Measurements from ENCODE around the gene IRF5.

Gene IRF5

GRCh38 chr7:128933180-128933891 lies 4.4 kb upstream of the IRF5 start:
- TF ChIP-seq CTCF (IDR thresholded peaks at IDR 0.05; ENCODE audit: insufficient read depth, low read length, poor library complexity, severe bottlenecking) (no peak), EZH2phosphoT487 (conservative IDR thresholded peaks at IDR 0.05; ENCODE audit: low read length) (no peak)
- Histone ChIP-seq H3K9me3 (ENCODE audit: insufficient read depth, low read length) (no peaks in the 10 kb centered on the region), H2AFZ (ENCODE audit: low read depth, low read length, severe bottlenecking) (no peak overlapping the region), H3K9ac (ENCODE audit: low read length) (no peak overlapping the region), H3F3A (ENCODE audit: insufficient read depth) (no peaks in the 10 kb centered on the region), H3K9me2 (replicated peaks; ENCODE audit: insufficient read depth, low read length) (no peaks in the 10 kb centered on the region), H3K27me3 (ENCODE audit: low read length) (no peaks in the 10 kb centered on the region), H3K4me3 (ENCODE audit: insufficient read depth, low read length, poor library complexity, severe bottlenecking) (no peak overlapping the region), H3K27ac (ENCODE audit: low read depth, low read length) (no peak overlapping the region), H3K4me2 (ENCODE audit: low read depth, low read length, poor library complexity, severe bottlenecking) (no peak overlapping the region), H4K20me1 (ENCODE audit: low read depth, low read length) (no peaks in the 10 kb centered on the region), H3K79me2 (ENCODE audit: insufficient read depth, low read length) (no peaks in the 10 kb centered on the region), H3K36me3 (ENCODE audit: low read length) (no peaks in the 10 kb centered on the region)

GRCh38 chr7:128934361-128935341 lies 3.1 kb upstream of the IRF5 start:
- H3K4me3 ChIP-seq (ENCODE audit: insufficient read depth, low read length, poor library complexity, severe bottlenecking), result no peak overlapping the region
- H3K27me3 ChIP-seq (ENCODE audit: low read length), result no peaks in the 10 kb centered on the region
- no peak overlapping the region for H3K9ac ChIP-seq (ENCODE audit: low read length)
- no peaks in the 10 kb centered on the region for H3K9me2 ChIP-seq (replicated peaks; ENCODE audit: insufficient read depth, low read length)
- no peaks in the 10 kb centered on the region for H3K9me3 ChIP-seq (ENCODE audit: insufficient read depth, low read length)
- no peaks in the 10 kb centered on the region for H3K36me3 ChIP-seq (ENCODE audit: low read length)
- H3K4me2 ChIP-seq (ENCODE audit: low read depth, low read length, poor library complexity, severe bottlenecking), result no peak overlapping the region
- H3K27ac ChIP-seq (ENCODE audit: low read depth, low read length), result no peak overlapping the region
- no peak overlapping the region for H2AFZ ChIP-seq (ENCODE audit: low read depth, low read length, severe bottlenecking)
- peaks cover under 1% of the 10 kb centered on the region; the same call in 1 of the 2 replicates for H3F3A ChIP-seq (ENCODE audit: insufficient read depth)
- TF ChIP-seq CTCF (IDR thresholded peaks at IDR 0.05; ENCODE audit: insufficient read depth, low read length, poor library complexity, severe bottlenecking), result no peak
- no peak for TF ChIP-seq EZH2phosphoT487 (conservative IDR thresholded peaks at IDR 0.05; ENCODE audit: low read length)
- no peaks in the 10 kb centered on the region for H4K20me1 ChIP-seq (ENCODE audit: low read depth, low read length)
- H3K79me2 ChIP-seq (ENCODE audit: insufficient read depth, low read length), result no peaks in the 10 kb centered on the region

GRCh38 chr7:128935342-128935730 lies 2.4 kb upstream of the IRF5 start:
- no peak for TF ChIP-seq CTCF (IDR thresholded peaks at IDR 0.05; ENCODE audit: insufficient read depth, low read length, poor library complexity, severe bottlenecking)
- H3K4me2 ChIP-seq (ENCODE audit: low read depth, low read length, poor library complexity, severe bottlenecking), result no peak overlapping the region
- no peaks in the 10 kb centered on the region for H3K36me3 ChIP-seq (ENCODE audit: low read length)
- peaks cover 3% of the 10 kb centered on the region; the same call in 1 of the 2 replicates for H3F3A ChIP-seq (ENCODE audit: insufficient read depth)
- no peaks in the 10 kb centered on the region for H4K20me1 ChIP-seq (ENCODE audit: low read depth, low read length)
- no peak overlapping the region for H2AFZ ChIP-seq (ENCODE audit: low read depth, low read length, severe bottlenecking)
- H3K4me3 ChIP-seq (ENCODE audit: insufficient read depth, low read length, poor library complexity, severe bottlenecking), result no peak overlapping the region
- no peaks in the 10 kb centered on the region for H3K79me2 ChIP-seq (ENCODE audit: insufficient read depth, low read length)
- no peaks in the 10 kb centered on the region for H3K27me3 ChIP-seq (ENCODE audit: low read length)
- H3K9ac ChIP-seq (ENCODE audit: low read length), result no peak overlapping the region
- no peaks in the 10 kb centered on the region for H3K9me2 ChIP-seq (replicated peaks; ENCODE audit: insufficient read depth, low read length)
- no peaks in the 10 kb centered on the region for H3K9me3 ChIP-seq (ENCODE audit: insufficient read depth, low read length)
- H3K27ac ChIP-seq (ENCODE audit: low read depth, low read length), result no peak overlapping the region
